Heart left ventricle (tissue), 13 donors: Measurements from ENCODE around the gene GRIN3B.

ENCODE experiments used
- CTCF ChIP-seq, 12 donors: fragments of 200-600 bp; sonication (generic) in 4 of 12; IDR thresholded peaks; one replicate each; pipeline versions ENCODE4 v1.5.0 to v1.8.0; 2018 to 2022; ENCODE audit warnings: antibody characterized with exemption in 12 of 12, mild to moderate bottlenecking in 5 of 12
- POLR2A ChIP-seq, 2 donors: fragments of 450-650 bp; IDR thresholded peaks; one replicate each; pipeline ENCODE4 v1.6.1; 2017; ENCODE audit warnings: antibody characterized with exemption in 2 of 2, mild to moderate bottlenecking in 2 of 2, moderate library complexity in 2 of 2
- donor health status: ischemic (EF 13 %, LVEDD 7.1; RV severe dilation, severe dysfunction).
- donor health status: DM: no; HTN: yes; CAD: no.
- donor health status: DM: no; HTN: no; CAD: no.
- donor health status: ischemic (EF 25% LVEDD 6.9; RV normal size, moderate dysfunction).
- donor health status: ischemic (EF 25% LVEDD 5.7; RV mildly dilated, moderate dysfunction).
- donor health status: ischemic (EF 35%, LVEDD 5.7; RV mildly dilated, moderate dysfunction).
- donor health status: nonischemic (EF 11% LVEDD 7.7; RV severe dilation, severe dysfunction).
- donor health status: DM: yes; HTN: yes; CAD: no.
- donor health status: PGD.
- donor health status: ischemic (EF 29% LVEDD 5.4; RV normal size, mild dysfunction).
- donor health status: nonischemic (EF 23%, LVEDD 6.1; RV moderate dilation, normal function).

- TF ChIP-seq CTCF (IDR thresholded peaks at IDR 0.05) = no peak
- TF ChIP-seq POLR2A (IDR thresholded peaks at IDR 0.05) = no peak
Observed at GRCh38 chr19:991932-992669, 8.1 kb upstream of the GRIN3B start.
